AG04450 (cell line): ENCODE data around the gene C19orf12. TPM values are rescaled to one million over a fixed set of nuclear protein-coding genes. Genes with fewer than 3 reads are reported as not detected.

Experiments used
- CTCF ChIA-PET: fragments of 300-600, 350-600 bp; formaldehyde crosslinking; extraction: SDS; loops from one replicate; lab custom pipeline; 2022; ENCODE audit warnings: antibody characterized with exemption, inconsistent platforms; lab: Charles Lee
- POLR2A ChIA-PET: fragments of 350-600 bp; formaldehyde crosslinking; extraction: SDS; loops from one replicate; lab custom pipeline; 2021; ENCODE audit warnings: antibody characterized with exemption, inconsistent platforms; lab: Yijun Ruan, JAX
- DNase-seq: peaks from one replicate; pipeline ENCODE4 v3.0.0-alpha.2; 2011; ENCODE audit warnings: low read depth, low spot score
- H3K27ac ChIP-seq: one replicate; pipeline ENCODE4 v1.5.1; 2012; ENCODE audit warnings: low read depth, low read length, control low read depth
- H3K27me3 ChIP-seq: one replicate; pipeline ENCODE4 v1.6.0; 2012; ENCODE audit warnings: low read length; ENCODE audit not compliant: control insufficient read depth, insufficient read depth
- H3K4me3 ChIP-seq: 2 replicates; pipeline ENCODE4 v1.5.1; 2011; ENCODE audit warnings: mild to moderate bottlenecking, low read depth, low read length, control low read depth
- H3K9me3 ChIP-seq: 2 replicates; pipeline ENCODE4 v1.5.1; 2012; ENCODE audit warnings: low read length; ENCODE audit not compliant: control insufficient read depth, insufficient read depth
- CTCF ChIP-seq: IDR thresholded peaks from 2 replicates; pipeline ENCODE4 v1.5.1; 2011; ENCODE audit warnings: low read depth, low read length, control low read depth, inconsistent platforms
- polyA plus RNA-seq: library from polyadenylated mRNA; depleted of rRNA; stranded (reverse); fragments of >200 nt; gene quantifications from 2 replicates; pipeline ENCODE4 v1.2.3, GENCODE V29; 2011

Gene C19orf12
- polyA plus RNA-seq, 1 experiment = 27.9 TPM

DNA sequence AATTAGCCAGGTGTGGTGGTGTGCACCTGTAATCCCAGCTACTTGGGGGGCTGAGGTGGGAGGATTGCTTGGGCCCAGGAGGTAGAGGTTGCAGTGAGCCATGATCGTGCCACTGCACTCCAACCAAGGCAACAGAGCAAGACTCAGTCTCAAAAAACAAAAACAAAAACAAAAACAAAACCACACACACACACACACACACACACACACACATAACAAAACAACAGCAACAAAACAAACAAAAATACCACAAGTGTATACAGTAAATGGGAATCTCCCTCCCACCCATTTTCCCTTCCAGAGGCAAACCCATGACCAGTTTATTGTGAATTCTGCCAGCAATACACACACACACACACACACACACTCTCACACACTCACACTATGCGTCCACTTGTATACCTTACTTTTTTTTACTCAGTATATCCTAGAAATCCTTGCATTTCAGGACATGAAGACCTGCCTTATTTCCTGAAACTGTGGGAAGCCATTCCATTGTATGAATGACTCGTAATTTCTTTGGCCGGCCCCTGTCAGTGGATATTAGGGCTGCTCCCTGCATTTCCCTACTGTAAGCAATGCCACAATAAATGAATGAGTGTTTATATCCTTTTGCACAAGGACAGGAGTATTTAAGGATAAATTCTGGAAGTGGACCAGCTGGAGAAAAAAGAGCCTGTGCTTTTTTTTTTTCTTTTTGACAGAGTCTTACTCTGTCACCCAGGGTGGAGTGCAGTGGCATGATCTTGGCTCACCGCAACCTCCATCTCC lies 56.7 kb downstream of the C19orf12 start:
- DNase-seq = no peak
- no peak overlapping the region for H3K27ac ChIP-seq
- CTCF ChIA-PET = no interaction called here
- no peak for TF ChIP-seq CTCF
- H3K9me3 ChIP-seq = no peaks in the 10 kb centered on the region
- POLR2A ChIA-PET = interaction anchor here (0.7 kb wide), 1 partner anchor 52 kb away, joined by 5 read pairs; no protein-coding TSS in a partner anchor
- no peak overlapping the region for H3K4me3 ChIP-seq
- peaks cover 5% of the 10 kb centered on the region for H3K27me3 ChIP-seq

GRCh38 chr19:29655648-29656335 lies 59.3 kb downstream of the C19orf12 start:
- no peak for DNase-seq
- Histone ChIP-seq H3K4me3 (no peak overlapping the region), H3K27ac (no peak overlapping the region)

GRCh38 chr19:29653398-29653797 lies 61.7 kb downstream of the C19orf12 start:
- H3K27me3 ChIP-seq = peaks cover 7% of the 10 kb centered on the region
- no peak overlapping the region for H3K4me3 ChIP-seq
- no peak overlapping the region for H3K27ac ChIP-seq
- no peaks in the 10 kb centered on the region for H3K9me3 ChIP-seq
- DNase-seq = no peak
- POLR2A ChIA-PET = no interaction called here
- CTCF ChIA-PET = interaction anchor here (0.6 to 1.5 kb wide), 2 partner anchors 41 to 63 kb away, joined by 3 to 9 read pairs; no protein-coding TSS in a partner anchor
- no peak for TF ChIP-seq CTCF

More at GRCh38 chr19:29655648-29656335, 59.3 kb downstream of the C19orf12 start:
- TF ChIP-seq CTCF = no peak
- POLR2A ChIA-PET = no interaction called here
- H3K9me3 ChIP-seq = no peaks in the 10 kb centered on the region
- CTCF ChIA-PET = interaction anchor here (1.4 kb wide), 1 partner anchor 61 kb away, joined by 4 read pairs; no protein-coding TSS in a partner anchor
- H3K27me3 ChIP-seq = peaks cover 7% of the 10 kb centered on the region

- H3K27ac ChIP-seq = no peak overlapping the region
- TF ChIP-seq CTCF = no peak
- no peak for DNase-seq
- H3K4me3 ChIP-seq = no peak overlapping the region
- no peaks in the 10 kb centered on the region for H3K9me3 ChIP-seq
- ChIA-PET CTCF (no interaction called here), POLR2A (no interaction called here)
- H3K27me3 ChIP-seq = peaks cover 7% of the 10 kb centered on the region
Observed at GRCh38 chr19:29651622-29652394, 63.3 kb downstream of the C19orf12 start.
